ENCODE results near the gene MUCL3. TPM values are rescaled to one million over a fixed set of nuclear protein-coding genes. Genes with fewer than 3 reads are reported as not detected.

Gene MUCL3
- polyA plus RNA-seq, 3 donors: not detected

- Histone ChIP-seq H3K4me2 (replicated peaks; ENCODE audit: extremely low read depth, low read length, poor library complexity, severe bottlenecking) (no peak overlapping the region), H3K4me1 (ENCODE audit: control insufficient read depth in 1 of 2, insufficient read depth in 2 of 2, low read length in 2 of 2) (no peaks in the 10 kb centered on the region), H3K27ac (ENCODE audit: low read depth in 1 of 2, low read length in 2 of 2) (no peak overlapping the region), H3K9me3 (replicated peaks in 1 of 2; ENCODE audit: control insufficient read depth in 1 of 2, insufficient read depth in 1 of 2, low read length in 2 of 2) (peaks cover 0 to 4% of the 10 kb centered on the region in 2 donors), H3K79me2 (ENCODE audit: insufficient read depth, low read length) (no peaks in the 10 kb centered on the region), H3K27me3 (ENCODE audit: control insufficient read depth in 2 of 2, insufficient read depth in 2 of 2, low read length in 2 of 2) (no peaks in the 10 kb centered on the region), H2AFZ (ENCODE audit: insufficient read depth, low read depth, low read length, poor library complexity, severe bottlenecking) (no peak overlapping the region), H4K20me1 (ENCODE audit: insufficient read depth, low read length) (no peaks in the 10 kb centered on the region), H3K9ac (ENCODE audit: insufficient read depth, low read length, poor library complexity, severe bottlenecking) (no peak overlapping the region), H3K4me3 (replicated peaks in 1 of 3; ENCODE audit: low read depth in 2 of 3, low read length in 3 of 3) (no peak overlapping the region), H3K36me3 (replicated peaks in 1 of 2; ENCODE audit: control insufficient read depth in 1 of 2, insufficient read depth in 2 of 2, low read length in 2 of 2) (peaks cover 6 to 8% of the 10 kb centered on the region in 2 donors)
- WGBS (ENCODE audit: insufficient coverage): 78% methylated on average over 7 of the region's 8 CpGs
- intact Hi-C loops (cut with micrococcal nuclease): no loop called here
- Mint-ChIP-seq H3K27me3 (ENCODE audit: low read depth in 3 of 3) (peaks cover 3 to 9% (median 7%) of the 10 kb centered on the region in 3 donors), H3K9me3 (peaks cover 6 to 13% (median 9%) of the 10 kb centered on the region in 7 donors), H3K4me1 (peaks cover 10% of the 10 kb centered on the region), H3K36me3 (peaks cover 11 to 12% of the 10 kb centered on the region in 2 donors), H3K4me3 (no peak overlapping the region), H3K27ac (no peak overlapping the region)
- no peak for TF ChIP-seq CTCF (IDR thresholded peaks at IDR 0.05)
- DNase-seq: no peak
Measured at GRCh38 chr6:30931272-30931671, 9.5 kb upstream of the MUCL3 start.

- H3K4me1 Mint-ChIP-seq: peaks cover 10% of the 10 kb centered on the region
- peak within 1 kb of the TSS in 3 of 7 donors; percentile 17 to 72 (median 59) for H3K27ac Mint-ChIP-seq
- no peak for TF ChIP-seq CTCF (IDR thresholded peaks at IDR 0.05)
- WGBS (ENCODE audit: insufficient coverage): no CpG with 5 or more reads among the region's 7 CpGs
- DNase-seq: no peak
- H3K27me3 ChIP-seq (ENCODE audit: control insufficient read depth in 2 of 2, insufficient read depth in 2 of 2, low read length in 2 of 2): no peaks in the 10 kb centered on the region
- peaks cover 4 to 5% of the 10 kb centered on the region in 2 donors for H3K36me3 Mint-ChIP-seq
- H3K79me2 ChIP-seq (ENCODE audit: insufficient read depth, low read length): no peaks in the 10 kb centered on the region
- no peak within 1 kb of the TSS for H3K27ac ChIP-seq (ENCODE audit: low read depth in 1 of 2, low read length in 2 of 2)
- peaks cover 0 to 4% of the 10 kb centered on the region in 2 donors for H3K9me3 ChIP-seq (replicated peaks in 1 of 2; ENCODE audit: control insufficient read depth in 1 of 2, insufficient read depth in 1 of 2, low read length in 2 of 2)
- no peak within 1 kb of the TSS for H3K4me3 Mint-ChIP-seq
- H3K36me3 ChIP-seq (replicated peaks in 1 of 2; ENCODE audit: control insufficient read depth in 1 of 2, insufficient read depth in 2 of 2, low read length in 2 of 2): no peaks in the 10 kb centered on the region
- no peaks in the 10 kb centered on the region for H3K4me1 ChIP-seq (ENCODE audit: control insufficient read depth in 1 of 2, insufficient read depth in 2 of 2, low read length in 2 of 2)
- H3K9me3 Mint-ChIP-seq: peaks cover 6 to 13% (median 9%) of the 10 kb centered on the region in 7 donors
- intact Hi-C loops (cut with micrococcal nuclease): no loop called here
- peaks cover 7 to 12% (median 9%) of the 10 kb centered on the region in 3 donors for H3K27me3 Mint-ChIP-seq (ENCODE audit: low read depth in 3 of 3)
- H3K4me3 ChIP-seq (replicated peaks in 1 of 3; ENCODE audit: low read depth in 2 of 3, low read length in 3 of 3): no peak within 1 kb of the TSS
- no peak within 1 kb of the TSS for H3K4me2 ChIP-seq (replicated peaks; ENCODE audit: extremely low read depth, low read length, poor library complexity, severe bottlenecking)
- no peak within 1 kb of the TSS for H2AFZ ChIP-seq (ENCODE audit: insufficient read depth, low read depth, low read length, poor library complexity, severe bottlenecking)
- no peak within 1 kb of the TSS for H3K9ac ChIP-seq (ENCODE audit: insufficient read depth, low read length, poor library complexity, severe bottlenecking)
- no peaks in the 10 kb centered on the region for H4K20me1 ChIP-seq (ENCODE audit: insufficient read depth, low read length)
Measured at GRCh38 chr6:30931969-30932645, 8.7 kb upstream of the MUCL3 start, which contains the start of gene SFTA2. Gene SFTA2 (minus strand): TSS chr6:30932170. CDS start chr6:30932096, 74 bp downstream.
